K562 (cell line): ENCODE data around the gene GON7. TPM values are rescaled to one million over a fixed set of nuclear protein-coding genes. Genes with fewer than 3 reads are reported as not detected.
A peak's percentile ranks its signal among the peaks of the same experiment; 100 is the strongest.

Experiments
- JUND ChIP-seq, 2 experiments: IDR thresholded peaks; 2 replicates in 1 of 2; 3 replicates in 1 of 2; pipeline ENCODE4 v1.6.1; 2011; ENCODE audit warnings: borderline replicate concordance in 2 of 2, low read depth in 2 of 2, low read length in 2 of 2, improper control_type of control experiment in 1 of 2, missing biosample characterization in 1 of 2, missing genetic modification characterization in 1 of 2, missing genetic modification reagents in 1 of 2
- KAT2B ChIP-seq: IDR thresholded peaks from one replicate; pipeline ENCODE4 v1.6.1; 2012; ENCODE audit warnings: low read depth, mild to moderate bottlenecking, control low read depth, inconsistent platforms, low read length, moderate library complexity
- KDM1A ChIP-seq, 2 experiments: fragments of 450-650 bp; IDR thresholded peaks; 2 replicates each; pipeline ENCODE4 v1.6.1; 2016; ENCODE audit warnings: mild to moderate bottlenecking in 2 of 2
- NR2C2 ChIP-seq, 2 experiments: fragments of 200-800 bp in 1 of 2; sonication (Bioruptor generic) in 1 of 2; sonication (generic) in 1 of 2; formaldehyde crosslinking in 1 of 2; IDR thresholded peaks; 2 replicates each; pipeline versions ENCODE4 v1.6.1 to v1.8.0; 2016 to 2022; ENCODE audit warnings: mild to moderate bottlenecking in 1 of 2, missing compliant biosample characterization in 1 of 2, missing genetic modification characterization in 1 of 2, missing genetic modification reagents in 1 of 2
- RB1 ChIP-seq: fragments of 450-650 bp; IDR thresholded peaks from 2 replicates; pipeline ENCODE4 v1.6.1; 2017; ENCODE audit warnings: low read depth, mild to moderate bottlenecking
- RCOR1 ChIP-seq, 2 experiments: IDR thresholded peaks; 2 replicates each; pipeline ENCODE4 v1.6.1; 2012; ENCODE audit warnings: low read depth in 2 of 2, low read length in 2 of 2, borderline replicate concordance in 1 of 2, improper control_type of control experiment in 1 of 2
- RFX1 ChIP-seq: fragments of 450-650 bp; IDR thresholded peaks from 2 replicates; pipeline ENCODE4 v1.6.1; 2016; ENCODE audit warnings: mild to moderate bottlenecking, moderate library complexity
- TFAP4 ChIP-seq: sonication (generic); formaldehyde crosslinking; IDR thresholded peaks from 2 replicates; pipeline ENCODE4 v1.8.0; 2022; ENCODE audit warnings: missing genetic modification reagents, mild to moderate bottlenecking, moderate library complexity, borderline replicate concordance
- ZNF3 ChIP-seq: fragments of 250-450 bp; sonication (Bioruptor Pico); IDR thresholded peaks from 2 replicates; pipeline ENCODE4 v1.5.0; 2021; ENCODE audit warnings: mild to moderate bottlenecking, moderate library complexity
- ZNF431 ChIP-seq: sonication (generic); formaldehyde crosslinking; IDR thresholded peaks from 2 replicates; pipeline ENCODE4 v1.8.0; 2022; ENCODE audit warnings: mild to moderate bottlenecking, missing genetic modification reagents
- ZNF444 ChIP-seq: fragments of 250-450 bp; sonication (Bioruptor Pico); IDR thresholded peaks from 2 replicates; pipeline ENCODE4 v1.4.0; 2020; ENCODE audit warnings: mild to moderate bottlenecking, moderate library complexity
- polyA plus RNA-seq, 8 experiments: library from polyadenylated mRNA; depleted of rRNA in 4 of 8; stranded (reverse) in 5 of 8; unstranded in 3 of 8; fragments of >200 nt; fragmentation: Nextera tagmentation in 2 of 8; fragmentation: Illumina TruSeq in 1 of 8; extraction: Ambion mirVana in 2 of 8; extraction: Trizol in 1 of 8; gene quantifications; 2 replicates each; pipeline versions ENCODE4 v1.2.1 to v1.2.3, GENCODE V29; 2011 to 2014; ENCODE audit warnings: inconsistent platforms in 1 of 8, missing spikeins in 1 of 8
- total RNA-seq, 7 experiments: library from RNA; depleted of rRNA in 6 of 7; stranded (reverse); fragments of >200 nt in 6 of 7; fragmentation: Illumina TruSeq in 2 of 7; extraction: Trizol in 2 of 7; gene quantifications; 2 replicates each; pipeline versions ENCODE4 v1.2.1 to v1.2.3, GENCODE V29; 2011 to 2021; ENCODE audit warnings: low replicate concordance in 1 of 7
- TF ChIP-seq, protein P1 (sequence below), 2 experiments: IDR thresholded peaks; 2 replicates each; pipeline ENCODE4 v1.6.1; 2011; ENCODE audit warnings: borderline replicate concordance in 1 of 2, control low read depth in 1 of 2, low read depth in 1 of 2, low read length in 1 of 2, mild to moderate bottlenecking in 1 of 2, mixed read lengths in 1 of 2, moderate library complexity in 1 of 2; ENCODE audit not compliant: insufficient read depth in 1 of 2, insufficient read length in 1 of 2, poor library complexity in 1 of 2, severe bottlenecking in 1 of 2; ENCODE audit errors: extremely low read depth in 1 of 2
- TF ChIP-seq, protein P2 (sequence below): sonication (generic); formaldehyde crosslinking; IDR thresholded peaks from 2 replicates; pipeline ENCODE4 v1.8.0; 2022; ENCODE audit warnings: mild to moderate bottlenecking, low read depth, missing genetic modification reagents
- TF ChIP-seq, protein P3 (sequence below), 2 experiments: fragments of 450-650 bp; conservative IDR thresholded peaks; 2 replicates each; pipeline ENCODE4 v1.6.1; 2017; ENCODE audit warnings: mild to moderate bottlenecking in 2 of 2, moderate library complexity in 2 of 2
- TF ChIP-seq, protein P4 (sequence below), 2 experiments: fragments of 200-800 bp in 1 of 2; sonication (Bioruptor generic) in 1 of 2; sonication (generic) in 1 of 2; formaldehyde crosslinking in 1 of 2; IDR thresholded peaks in 1 of 2; conservative IDR thresholded peaks in 1 of 2; 2 replicates each; pipeline versions ENCODE4 v1.5.0 to v1.6.1; 2016 to 2020; ENCODE audit warnings: missing compliant biosample characterization in 1 of 2, missing genetic modification characterization in 1 of 2, missing genetic modification reagents in 1 of 2

The GON7 gene
- total and polyA plus RNA-seq, 9 of the 15 experiments (the other 6 are each of a cell fraction or from before 2014, with no cell fraction given) = 13.7 to 34.0 (median 23.9) TPM

- TF ChIP-seq TFAP4 (CRISPR knock-in tag) = peak; percentile 75
- TF ChIP-seq KAT2B = no peak
- peak; percentile 55; the same call in 1 of the 2 replicates for TF ChIP-seq JUND (IDR thresholded peaks at IDR 0.05; ENCODE audit: borderline replicate concordance, low read depth, low read length)
- TF ChIP-seq JUND (tag; IDR thresholded peaks at IDR 0.05; ENCODE audit: borderline replicate concordance, low read depth, low read length) = no peak; the same call in 2 of the 3 replicates
- TF ChIP-seq, protein P1, sequence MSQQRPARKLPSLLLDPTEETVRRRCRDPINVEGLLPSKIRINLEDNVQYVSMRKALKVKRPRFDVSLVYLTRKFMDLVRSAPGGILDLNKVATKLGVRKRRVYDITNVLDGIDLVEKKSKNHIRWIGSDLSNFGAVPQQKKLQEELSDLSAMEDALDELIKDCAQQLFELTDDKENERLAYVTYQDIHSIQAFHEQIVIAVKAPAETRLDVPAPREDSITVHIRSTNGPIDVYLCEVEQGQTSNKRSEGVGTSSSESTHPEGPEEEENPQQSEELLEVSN (IDR thresholded peaks at IDR 0.05; ENCODE audit: borderline replicate concordance in 1 of 2, extremely low read depth in 1 of 2, insufficient read depth in 1 of 2, insufficient read length in 1 of 2, low read depth in 1 of 2, low read length in 1 of 2, poor library complexity in 1 of 2, severe bottlenecking in 1 of 2) = peak; percentile 77 to 95
- TF ChIP-seq ZNF3 = no peak
- TF ChIP-seq NR2C2 (CRISPR knock-in tag; IDR thresholded peaks at IDR 0.05) = no peak
- peak; percentile 89 for TF ChIP-seq NR2C2 (tag; IDR thresholded peaks at IDR 0.05)
- TF ChIP-seq RB1 = peak; percentile 95; the same call in 1 of the 2 replicates
- no peak for TF ChIP-seq ZNF444 (CRISPR knock-in tag)
- 0 out of 2 replicates have a peak, but pooled peaks have one; percentile 7 for TF ChIP-seq ZNF431 (CRISPR knock-in tag)
- no peak for TF ChIP-seq KDM1A (IDR thresholded peaks at IDR 0.05)
- TF ChIP-seq RFX1 = peak; percentile 88
- TF ChIP-seq, protein P2, sequence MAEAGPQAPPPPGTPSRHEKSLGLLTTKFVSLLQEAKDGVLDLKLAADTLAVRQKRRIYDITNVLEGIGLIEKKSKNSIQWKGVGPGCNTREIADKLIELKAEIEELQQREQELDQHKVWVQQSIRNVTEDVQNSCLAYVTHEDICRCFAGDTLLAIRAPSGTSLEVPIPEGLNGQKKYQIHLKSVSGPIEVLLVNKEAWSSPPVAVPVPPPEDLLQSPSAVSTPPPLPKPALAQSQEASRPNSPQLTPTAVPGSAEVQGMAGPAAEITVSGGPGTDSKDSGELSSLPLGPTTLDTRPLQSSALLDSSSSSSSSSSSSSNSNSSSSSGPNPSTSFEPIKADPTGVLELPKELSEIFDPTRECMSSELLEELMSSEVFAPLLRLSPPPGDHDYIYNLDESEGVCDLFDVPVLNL (CRISPR knock-in tag) = peak; percentile 88
- TF ChIP-seq, protein P3, sequence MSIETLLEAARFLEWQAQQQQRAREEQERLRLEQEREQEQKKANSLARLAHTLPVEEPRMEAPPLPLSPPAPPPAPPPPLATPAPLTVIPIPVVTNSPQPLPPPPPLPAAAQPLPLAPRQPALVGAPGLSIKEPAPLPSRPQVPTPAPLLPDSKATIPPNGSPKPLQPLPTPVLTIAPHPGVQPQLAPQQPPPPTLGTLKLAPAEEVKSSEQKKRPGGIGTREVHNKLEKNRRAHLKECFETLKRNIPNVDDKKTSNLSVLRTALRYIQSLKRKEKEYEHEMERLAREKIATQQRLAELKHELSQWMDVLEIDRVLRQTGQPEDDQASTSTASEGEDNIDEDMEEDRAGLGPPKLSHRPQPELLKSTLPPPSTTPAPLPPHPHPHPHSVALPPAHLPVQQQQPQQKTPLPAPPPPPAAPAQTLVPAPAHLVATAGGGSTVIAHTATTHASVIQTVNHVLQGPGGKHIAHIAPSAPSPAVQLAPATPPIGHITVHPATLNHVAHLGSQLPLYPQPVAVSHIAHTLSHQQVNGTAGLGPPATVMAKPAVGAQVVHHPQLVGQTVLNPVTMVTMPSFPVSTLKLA (conservative IDR thresholded peaks at IDR 0.05) = peak; percentile 74 to 78
- TF ChIP-seq, protein P4, sequence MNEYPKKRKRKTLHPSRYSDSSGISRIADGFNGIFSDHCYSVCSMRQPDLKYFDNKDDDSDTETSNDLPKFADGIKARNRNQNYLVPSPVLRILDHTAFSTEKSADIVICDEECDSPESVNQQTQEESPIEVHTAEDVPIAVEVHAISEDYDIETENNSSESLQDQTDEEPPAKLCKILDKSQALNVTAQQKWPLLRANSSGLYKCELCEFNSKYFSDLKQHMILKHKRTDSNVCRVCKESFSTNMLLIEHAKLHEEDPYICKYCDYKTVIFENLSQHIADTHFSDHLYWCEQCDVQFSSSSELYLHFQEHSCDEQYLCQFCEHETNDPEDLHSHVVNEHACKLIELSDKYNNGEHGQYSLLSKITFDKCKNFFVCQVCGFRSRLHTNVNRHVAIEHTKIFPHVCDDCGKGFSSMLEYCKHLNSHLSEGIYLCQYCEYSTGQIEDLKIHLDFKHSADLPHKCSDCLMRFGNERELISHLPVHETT (CRISPR knock-in tag; conservative IDR thresholded peaks at IDR 0.05 in 1 of 2, IDR thresholded peaks at IDR 0.05 in 1 of 2) = peak in 1 of 2 experiments; percentile 58; a peak in 2 of 4 replicates
- TF ChIP-seq RCOR1 (IDR thresholded peaks at IDR 0.05; ENCODE audit: borderline replicate concordance in 1 of 2, low read depth in 2 of 2, low read length in 2 of 2) = no peak; a peak in 1 of 4 replicates
Measured at GRCh38 chr14:93206793-93207467, at the start of gene GON7, which contains the start of gene UBR7 (continued).
